Fibroblast of lung (primary cell): ENCODE measurements around the gene KIAA1549. TPM values are rescaled to one million over a fixed set of nuclear protein-coding genes. Genes with fewer than 3 reads are reported as not detected.

Experiments
- DNase-seq, 2 donors: peaks; one replicate each; pipeline versions ENCODE4 v3.0.0 to v3.0.0-alpha.2; 2010; ENCODE audit warnings: low read depth in 2 of 2
- H2AFZ ChIP-seq: 2 replicates; pipeline ENCODE4 v1.5.1; 2012; ENCODE audit warnings: low read length, control low read depth, inconsistent platforms
- H3K27ac ChIP-seq: 2 replicates; pipeline ENCODE4 v1.5.1; 2011; ENCODE audit warnings: low read length, control low read depth; ENCODE audit not compliant: insufficient read depth
- H3K27me3 ChIP-seq: 2 replicates; pipeline ENCODE4 v1.5.1; 2011; ENCODE audit warnings: mild to moderate bottlenecking, low read length; ENCODE audit not compliant: control insufficient read depth, insufficient read depth
- H3K36me3 ChIP-seq: 2 replicates; pipeline ENCODE4 v1.5.1; 2011; ENCODE audit warnings: low read length; ENCODE audit not compliant: control insufficient read depth, insufficient read depth
- H3K4me1 ChIP-seq: 2 replicates; pipeline ENCODE4 v1.5.1; 2011; ENCODE audit warnings: low read length; ENCODE audit not compliant: control insufficient read depth, insufficient read depth; ENCODE audit errors: extremely low read depth
- H3K4me2 ChIP-seq: 2 replicates; pipeline ENCODE4 v1.5.1; 2011; ENCODE audit warnings: low read length, control low read depth; ENCODE audit not compliant: insufficient read depth; ENCODE audit errors: extremely low read depth
- H3K4me3 ChIP-seq, 4 experiments: fragments of 200-600 bp in 1 of 4; sonication (generic) in 1 of 4; replicated peaks in 1 of 4; 2 replicates each; pipeline ENCODE4 v1.5.1; 2011 to 2016; ENCODE audit warnings: low read length in 4 of 4, low read depth in 3 of 4, mild to moderate bottlenecking in 3 of 4, control low read depth in 2 of 4, inconsistent platforms in 1 of 4, mixed read lengths in 1 of 4; ENCODE audit not compliant: insufficient read depth in 1 of 4; ENCODE audit errors: control extremely low read depth in 1 of 4
- H3K79me2 ChIP-seq: 2 replicates; pipeline ENCODE4 v1.5.1; 2012; ENCODE audit warnings: mild to moderate bottlenecking, low read length, inconsistent platforms; ENCODE audit not compliant: control insufficient read depth, insufficient read depth
- H3K9ac ChIP-seq: 2 replicates; pipeline ENCODE4 v1.5.1; 2011; ENCODE audit warnings: mild to moderate bottlenecking, low read length, control low read depth; ENCODE audit not compliant: insufficient read depth
- H3K9me3 ChIP-seq: 2 replicates; pipeline ENCODE4 v1.5.1; 2012; ENCODE audit warnings: low read depth, low read length; ENCODE audit not compliant: control insufficient read depth, insufficient read depth
- H4K20me1 ChIP-seq: 2 replicates; pipeline ENCODE4 v1.5.1; 2011; ENCODE audit warnings: low read length; ENCODE audit not compliant: control insufficient read depth, insufficient read depth; ENCODE audit errors: extremely low read depth
- CTCF ChIP-seq, 2 donors: IDR thresholded peaks in 1 of 2; conservative IDR thresholded peaks in 1 of 2; 1 replicate in 1 of 2; 2 replicates in 1 of 2; pipeline ENCODE4 v1.5.1; 2011 to 2012; ENCODE audit warnings: low read length in 2 of 2, control low read depth in 1 of 2, inconsistent platforms in 1 of 2, low read depth in 1 of 2, mild to moderate bottlenecking in 1 of 2
- EZH2 ChIP-seq: IDR thresholded peaks from 2 replicates; pipeline ENCODE4 v1.5.1; 2012; ENCODE audit warnings: low read length, control low read depth, mild to moderate bottlenecking; ENCODE audit errors: missing control alignments
- polyA plus RNA-seq, 2 donors: library from polyadenylated mRNA; depleted of rRNA in 1 of 2; stranded (reverse) in 1 of 2; unstranded in 1 of 2; fragments of >200 nt; gene quantifications; 2 replicates each; pipeline ENCODE4 v1.2.1, GENCODE V29; 2011 to 2012; ENCODE audit warnings: missing spikeins in 1 of 2
- total RNA-seq: library from RNA; depleted of rRNA; stranded (reverse); fragments of >200 nt; gene quantifications from 2 replicates; pipeline ENCODE4 v1.2.1, GENCODE V29; 2014

The KIAA1549 gene
- total and polyA plus RNA-seq, 2 donors (not counting 1 experiment from before 2014, with no cell fraction given), result 0.48 to 0.66 TPM

GRCh38 chr7:138964624-138965436 is 16.4 kb downstream of the KIAA1549 start:
- Histone ChIP-seq H3K4me1 (no peaks in the 10 kb centered on the region), H3K4me2 (no peak overlapping the region), H3K4me3 (no peak overlapping the region), H3K27ac (no peak overlapping the region), H3K9me3 (no peaks in the 10 kb centered on the region), H3K36me3 (no peaks in the 10 kb centered on the region), H3K27me3 (no peaks in the 10 kb centered on the region), H2AFZ (no peak overlapping the region), H3K79me2 (no peaks in the 10 kb centered on the region), H4K20me1 (no peaks in the 10 kb centered on the region), H3K9ac (no peak overlapping the region)
- TF ChIP-seq CTCF (conservative IDR thresholded peaks at IDR 0.05 in 1 of 2, IDR thresholded peaks at IDR 0.05 in 1 of 2; ENCODE audit: low read depth in 1 of 2, low read length in 2 of 2), result no peak
- TF ChIP-seq EZH2, result no peak
- no peak for DNase-seq

- Histone ChIP-seq H3K4me3 (no peak overlapping the region), H2AFZ (no peak overlapping the region), H3K79me2 (no peaks in the 10 kb centered on the region), H3K4me2 (no peak overlapping the region), H3K27ac (no peak overlapping the region), H3K36me3 (no peaks in the 10 kb centered on the region), H3K9ac (no peak overlapping the region), H4K20me1 (no peaks in the 10 kb centered on the region), H3K4me1 (no peaks in the 10 kb centered on the region), H3K27me3 (no peaks in the 10 kb centered on the region), H3K9me3 (no peaks in the 10 kb centered on the region)
- TF ChIP-seq CTCF (conservative IDR thresholded peaks at IDR 0.05 in 1 of 2, IDR thresholded peaks at IDR 0.05 in 1 of 2; ENCODE audit: low read depth in 1 of 2, low read length in 2 of 2), result no peak
- no peak for TF ChIP-seq EZH2
- no peak for DNase-seq
Observed at GRCh38 chr7:138963675-138964074, 17.5 kb downstream of the KIAA1549 start.

- Histone ChIP-seq H3K9me3 (no peaks in the 10 kb centered on the region), H2AFZ (no peak overlapping the region), H3K4me2 (no peak overlapping the region), H3K4me3 (no peak overlapping the region), H3K27me3 (no peaks in the 10 kb centered on the region), H3K9ac (no peak overlapping the region), H3K4me1 (no peaks in the 10 kb centered on the region), H3K27ac (no peak overlapping the region), H4K20me1 (no peaks in the 10 kb centered on the region), H3K79me2 (no peaks in the 10 kb centered on the region), H3K36me3 (no peaks in the 10 kb centered on the region)
- TF ChIP-seq EZH2, result no peak
- TF ChIP-seq CTCF (conservative IDR thresholded peaks at IDR 0.05 in 1 of 2, IDR thresholded peaks at IDR 0.05 in 1 of 2; ENCODE audit: low read depth in 1 of 2, low read length in 2 of 2), result no peak
- DNase-seq, result no peak
Observed at GRCh38 chr7:138962561-138963270, 18.5 kb downstream of the KIAA1549 start.
